Right hindlimb (tissue), 1 donor: Measurements from ENCODE around the gene STAT5B.
"Not testable (repeated sequence)": the region's sequence is repeated elsewhere in the genome, so short reads cannot be mapped to it uniquely, and the experiment has no call there.

Experiments used
- DNase-seq: peaks from one replicate; pipeline ENCODE4 v3.0.0-alpha.2; 2018

The STAT5B gene

DNA sequence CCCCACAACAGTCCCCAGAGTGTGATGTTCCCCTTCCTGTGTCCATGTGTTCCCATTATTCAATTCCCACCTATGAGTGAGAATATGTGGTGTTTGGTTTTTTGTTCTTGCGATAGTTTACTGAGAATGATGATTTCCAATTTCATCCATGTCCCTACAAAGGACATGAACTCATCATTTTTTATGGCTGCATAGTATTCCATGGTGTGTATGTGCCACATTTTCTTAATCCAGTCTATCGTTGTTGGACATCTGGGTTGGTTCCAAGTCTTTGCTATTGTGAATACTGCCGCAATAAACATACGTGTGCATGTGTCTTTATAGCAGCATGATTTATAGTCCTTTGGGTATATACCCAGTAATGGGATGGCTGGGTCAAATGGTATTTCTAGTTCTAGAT lies 11.8 kb downstream of the STAT5B start:
- not testable (repeated sequence) for DNase-seq

DNA sequence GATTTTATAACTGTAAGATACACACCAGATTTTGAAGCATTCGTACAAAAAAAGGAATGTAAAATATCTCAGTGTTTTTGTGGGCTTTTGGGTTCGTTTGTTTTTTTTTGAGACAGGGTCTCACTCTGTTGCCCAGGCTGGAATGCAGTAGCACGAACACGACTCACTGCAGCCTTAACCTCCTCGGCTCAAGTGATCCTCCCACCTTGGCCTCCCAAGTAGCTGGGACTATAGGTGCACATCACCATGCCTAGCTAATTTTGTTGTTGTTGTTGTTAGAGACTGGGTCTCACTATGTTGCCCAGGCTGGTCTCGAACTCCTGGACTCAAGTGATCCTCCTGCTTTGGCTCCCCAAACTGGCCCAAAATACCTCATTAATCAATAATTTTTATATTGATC lies 15.9 kb downstream of the STAT5B start:
- no peak for DNase-seq

- no peak for DNase-seq
Measured at GRCh38 chr17:42255445-42255844, 20.7 kb downstream of the STAT5B start.

DNA sequence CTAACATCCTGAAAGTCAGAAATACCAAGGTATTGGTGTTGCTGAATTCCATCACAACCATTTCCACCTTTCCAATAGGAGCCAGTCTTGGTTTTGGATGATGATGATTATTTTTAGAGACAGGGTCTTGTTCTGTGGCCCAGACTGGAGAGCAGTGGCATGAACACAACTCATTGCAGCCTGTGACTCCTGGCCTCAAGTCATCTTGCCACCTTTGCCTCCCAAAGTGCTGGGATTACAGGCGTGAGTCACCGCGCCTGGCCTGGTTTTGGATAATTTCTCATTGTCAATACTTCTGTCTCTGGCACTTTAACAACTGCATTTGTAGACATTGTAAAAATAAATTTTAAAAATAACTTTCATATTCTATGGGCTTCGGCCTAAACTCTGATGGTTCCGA lies 22.6 kb downstream of the STAT5B start:
- no peak for DNase-seq

DNA sequence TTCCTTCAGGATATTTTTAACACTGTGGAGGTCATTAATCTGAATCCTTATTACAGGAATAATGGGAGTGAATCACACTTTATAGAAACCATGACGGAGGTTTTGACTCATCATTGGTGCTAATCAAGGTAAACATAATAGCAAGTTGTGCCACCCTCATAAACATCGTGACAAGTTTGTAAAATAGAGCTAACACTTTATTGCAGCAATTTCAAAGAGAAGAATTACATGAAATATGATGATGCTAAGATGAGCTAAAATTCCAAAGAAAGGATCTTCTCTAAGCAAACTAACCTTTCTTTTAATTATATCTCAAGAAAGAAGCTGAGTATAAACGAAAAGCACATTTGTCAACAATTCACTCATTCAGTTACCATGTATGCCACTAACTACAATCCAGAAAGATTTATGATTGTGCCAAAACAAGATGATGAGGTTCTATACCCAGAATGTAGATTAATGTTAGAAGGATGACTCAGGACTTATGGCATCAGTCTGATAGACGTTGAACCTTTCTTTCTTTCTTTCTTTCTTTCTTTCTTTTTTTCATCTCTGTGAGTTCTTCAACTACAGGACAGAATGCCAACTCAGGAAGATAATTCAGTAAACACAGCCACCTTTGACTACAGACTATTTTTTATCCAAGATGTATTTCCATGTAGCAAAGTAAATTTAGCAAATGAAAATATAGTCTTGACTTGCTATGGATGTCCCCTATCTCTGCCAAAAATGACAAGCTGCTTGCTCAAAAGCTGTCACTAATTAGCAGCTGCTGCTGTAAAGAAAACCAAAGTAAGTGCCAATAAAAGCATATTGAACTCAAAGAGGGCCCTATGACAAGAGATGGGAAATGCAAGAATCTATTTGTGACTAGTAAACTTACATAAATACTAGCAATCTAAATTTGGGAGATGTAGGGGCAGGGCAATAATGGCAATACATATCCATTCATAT lies 23.3 kb downstream of the STAT5B start:
- no peak for DNase-seq

DNA sequence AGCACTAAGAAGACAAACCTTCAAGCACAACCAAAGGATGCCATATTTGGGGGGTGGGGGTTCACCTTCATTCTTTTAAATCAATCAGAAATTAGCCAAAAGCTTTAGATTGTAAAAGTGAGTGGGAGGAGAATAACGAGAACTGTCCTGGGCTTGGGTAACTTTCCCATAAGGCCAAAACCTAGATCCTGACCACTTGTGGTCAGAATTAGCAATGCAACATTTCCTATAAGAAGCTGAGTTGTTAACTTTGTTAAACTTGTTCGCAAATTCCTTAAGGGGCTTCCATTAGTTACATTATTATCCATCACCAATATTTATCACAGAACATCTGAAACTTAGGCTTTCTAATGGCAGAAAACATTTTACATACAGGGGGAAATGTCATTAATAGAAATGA lies 25.1 kb downstream of the STAT5B start:
- no peak for DNase-seq

- DNase-seq = no peak
Measured at GRCh38 chr17:42249681-42250446, 26.3 kb downstream of the STAT5B start.

DNA sequence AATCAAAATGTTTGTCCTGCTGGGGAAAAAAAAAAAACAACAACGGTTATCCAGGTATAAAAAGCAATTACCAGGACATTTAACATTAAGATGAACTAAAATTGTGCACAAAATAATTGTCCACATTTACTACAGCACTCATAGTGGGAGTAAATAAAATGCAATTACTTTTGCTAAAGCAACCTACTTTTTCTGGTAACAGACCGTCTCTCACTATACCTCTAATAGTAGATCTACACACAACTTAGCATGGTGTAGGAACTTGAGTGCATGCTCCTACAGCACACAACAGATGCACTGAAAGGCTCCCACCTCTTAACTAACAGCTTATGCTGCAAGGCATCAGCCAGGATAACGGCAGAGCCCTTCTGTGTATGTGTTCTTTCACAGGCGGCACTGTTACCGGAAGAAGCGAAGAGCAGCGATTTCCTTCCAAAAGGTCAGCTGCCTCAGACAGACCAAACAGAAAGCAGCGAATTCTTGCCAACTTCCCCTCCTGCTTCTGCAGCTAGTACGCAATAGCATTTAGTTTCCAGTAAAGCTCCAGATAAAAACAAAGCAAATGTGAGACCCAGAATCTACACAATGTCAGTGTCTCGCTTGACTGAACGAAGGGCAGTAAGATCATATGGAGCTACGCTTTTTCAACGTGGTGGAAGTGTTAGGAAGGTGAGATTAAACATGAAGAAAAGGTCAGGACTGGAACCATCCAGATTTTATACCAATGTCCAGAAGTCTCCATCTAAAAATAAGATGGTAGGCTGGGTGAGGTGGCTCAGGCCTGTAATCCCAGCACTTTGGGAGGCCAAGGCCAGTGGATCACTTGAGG lies 27.6 kb downstream of the STAT5B start:
- DNase-seq = peak; percentile 85

DNA sequence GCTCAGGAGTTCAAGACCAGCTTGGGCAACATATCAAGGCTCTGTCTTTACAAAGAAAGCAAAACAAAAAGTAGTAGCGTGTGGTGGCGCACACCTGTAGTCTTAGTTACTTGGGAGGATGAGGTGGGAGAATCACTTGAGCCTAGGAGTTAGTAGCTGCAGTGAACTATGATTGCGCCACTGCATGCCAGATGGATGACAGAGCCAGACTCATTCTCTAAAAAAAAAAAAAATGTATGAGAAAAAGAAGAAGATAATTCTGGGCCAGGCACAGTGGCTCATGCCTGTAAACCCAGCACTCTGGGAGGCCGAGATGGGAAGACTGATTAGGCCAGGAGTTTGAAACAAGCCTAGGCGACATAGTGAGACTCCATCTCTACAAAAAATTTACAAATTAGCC lies 28.5 kb downstream of the STAT5B start:
- no peak for DNase-seq

DNA sequence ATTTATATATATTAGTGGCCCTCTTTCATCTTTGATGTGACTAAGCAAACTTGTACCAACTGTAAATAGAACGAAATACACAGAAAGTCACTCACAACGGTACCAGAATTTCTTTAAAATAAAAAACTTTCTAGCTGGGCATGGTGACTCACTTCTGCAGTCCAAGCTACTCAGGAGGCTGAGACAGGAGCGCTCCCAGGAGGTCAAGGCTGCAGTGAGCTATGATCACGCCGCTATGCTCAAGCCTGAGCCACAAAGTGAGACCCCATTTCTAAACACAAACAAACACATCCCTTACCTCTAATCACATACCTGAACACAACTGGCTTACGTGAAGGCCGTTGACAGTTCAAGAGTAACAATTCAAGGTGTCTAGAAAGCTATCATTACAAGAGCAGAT lies 29.7 kb downstream of the STAT5B start:
- DNase-seq = no peak

DNA sequence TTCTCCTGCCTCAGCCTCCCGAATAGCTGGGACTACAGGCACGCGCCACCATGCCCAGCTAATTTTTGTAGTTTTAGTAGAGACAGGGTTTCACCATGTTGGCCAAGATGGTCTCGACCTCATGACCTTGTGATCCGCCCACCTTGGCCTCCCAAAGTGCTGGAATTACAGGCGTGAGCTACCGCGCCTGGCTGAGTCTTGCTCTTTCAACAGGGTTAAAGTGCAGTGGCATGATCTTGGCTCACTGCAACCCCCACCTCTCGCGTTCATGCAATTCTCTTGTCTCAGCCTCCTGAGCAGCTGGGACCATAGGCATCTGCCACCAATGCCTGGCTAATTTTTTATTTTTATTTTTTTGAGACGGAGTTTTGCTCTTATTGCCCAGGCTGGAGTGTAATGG lies 31.0 kb downstream of the STAT5B start:
- not testable (repeated sequence) for DNase-seq

GRCh38 chr17:42244116-42244515 lies 32.1 kb downstream of the STAT5B start:
- not testable (repeated sequence) for DNase-seq

DNA sequence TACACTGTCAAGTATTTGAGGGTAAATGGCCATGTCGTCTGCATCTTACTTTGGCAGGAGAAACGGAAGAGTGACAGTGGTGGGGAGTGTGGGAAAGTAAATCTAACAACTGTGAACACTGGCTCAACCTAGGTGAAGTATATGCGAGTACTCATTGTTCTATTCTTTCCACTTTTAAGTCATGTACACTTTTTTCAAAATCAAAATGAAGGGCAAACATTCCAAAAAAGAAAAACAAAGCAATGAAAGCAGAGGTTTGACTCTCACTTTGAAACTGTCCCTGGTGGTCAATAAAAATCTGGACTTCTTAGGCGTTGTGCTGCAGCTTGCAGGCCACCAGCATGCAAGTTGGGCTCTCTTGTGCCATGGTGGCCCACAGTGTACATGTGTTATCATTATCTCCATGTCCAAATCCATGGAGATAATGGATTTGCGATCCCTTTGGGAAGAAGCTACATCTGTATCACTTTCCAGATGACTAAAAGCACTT lies 32.7 kb downstream of the STAT5B start:
- no peak for DNase-seq

DNA sequence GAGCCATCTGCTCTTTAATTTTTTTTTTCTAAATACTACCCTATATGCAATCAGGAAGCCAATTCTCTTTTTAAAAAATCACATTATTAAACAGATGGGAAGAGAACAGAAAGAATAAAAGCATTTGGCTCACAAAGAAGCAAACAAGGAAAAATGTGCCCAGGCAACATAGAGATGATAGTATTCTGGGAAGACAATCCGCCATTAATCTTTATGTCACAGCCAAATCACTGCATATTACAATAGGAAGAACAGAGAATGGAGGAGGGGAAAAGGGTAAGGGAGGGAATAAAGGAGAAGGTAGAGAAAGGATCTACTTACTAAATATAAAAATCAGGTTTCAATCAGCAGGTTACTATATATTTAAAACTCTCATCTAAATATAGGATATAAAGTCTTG lies 34.3 kb downstream of the STAT5B start:
- no peak for DNase-seq

GRCh38 chr17:42240863-42241262 lies 35.3 kb downstream of the STAT5B start:
- DNase-seq = not testable (repeated sequence)

DNA sequence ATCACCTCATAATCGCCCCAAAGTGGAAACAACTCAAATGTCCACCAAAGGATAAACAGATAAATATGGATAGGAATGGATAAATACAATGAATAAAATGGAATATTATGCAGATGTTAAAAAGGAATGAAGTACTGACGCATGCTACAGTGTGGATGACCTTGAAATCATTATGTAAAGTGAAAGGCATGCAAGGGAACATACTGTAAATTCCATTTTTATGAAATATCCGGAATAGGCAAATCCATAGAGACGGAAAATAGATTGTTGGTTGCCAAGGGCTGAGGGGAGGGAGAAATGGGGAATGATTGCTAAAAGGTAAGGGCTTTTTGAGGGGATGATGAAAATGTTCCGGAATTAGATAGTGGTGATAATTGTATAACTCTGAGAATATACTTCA lies 36.0 kb downstream of the STAT5B start:
- DNase-seq = no peak

DNA sequence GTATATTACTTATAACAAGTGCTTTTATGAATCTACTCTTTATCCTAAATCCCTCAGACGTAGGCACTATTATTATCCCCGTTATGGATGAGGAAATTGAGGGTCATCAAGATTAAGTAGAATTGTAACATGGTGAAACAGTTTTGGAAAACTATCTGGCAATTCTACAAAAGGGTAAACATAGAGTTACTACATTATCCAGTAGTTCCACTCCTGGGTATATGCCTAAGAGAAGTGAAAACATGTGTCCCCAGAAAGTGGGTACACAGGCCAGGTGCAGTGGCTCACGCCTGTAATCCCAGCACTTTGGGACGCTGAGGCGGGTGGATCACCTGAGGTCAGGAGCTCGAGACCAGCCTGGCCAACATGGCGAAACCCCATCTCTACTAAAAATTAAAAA lies 36.6 kb downstream of the STAT5B start:
- DNase-seq = not testable (repeated sequence)

GRCh38 chr17:42236760-42237159 lies 39.4 kb downstream of the STAT5B start:
- DNase-seq = no peak

- no peak for DNase-seq
Measured at GRCh38 chr17:42233994-42234393, 42.2 kb downstream of the STAT5B start.

GRCh38 chr17:42233156-42233555 lies 43.0 kb downstream of the STAT5B start:
- no peak for DNase-seq

- no peak for DNase-seq
Measured at GRCh38 chr17:42230225-42230624, 46.0 kb downstream of the STAT5B start.

- DNase-seq = no peak
Measured at GRCh38 chr17:42227849-42228700, 48.1 kb downstream of the STAT5B start.
